ENCODE measurements around the gene TBC1D5.

TBC1D5 gene

GRCh38 chr3:17195192-17195611, 547.2 kb downstream of the TBC1D5 start:
- in situ Hi-C loops (cut with HindIII; ENCODE audit: low sequenced_read_pairs): no loop called here

- in situ Hi-C loops (cut with HindIII; ENCODE audit: low sequenced_read_pairs): no loop called here
Measured at GRCh38 chr3:17194116-17194515, 548.3 kb downstream of the TBC1D5 start.

GRCh38 chr3:17192995-17193394, 549.4 kb downstream of the TBC1D5 start:
- in situ Hi-C loops (cut with HindIII; ENCODE audit: low sequenced_read_pairs): no loop called here

DNA sequence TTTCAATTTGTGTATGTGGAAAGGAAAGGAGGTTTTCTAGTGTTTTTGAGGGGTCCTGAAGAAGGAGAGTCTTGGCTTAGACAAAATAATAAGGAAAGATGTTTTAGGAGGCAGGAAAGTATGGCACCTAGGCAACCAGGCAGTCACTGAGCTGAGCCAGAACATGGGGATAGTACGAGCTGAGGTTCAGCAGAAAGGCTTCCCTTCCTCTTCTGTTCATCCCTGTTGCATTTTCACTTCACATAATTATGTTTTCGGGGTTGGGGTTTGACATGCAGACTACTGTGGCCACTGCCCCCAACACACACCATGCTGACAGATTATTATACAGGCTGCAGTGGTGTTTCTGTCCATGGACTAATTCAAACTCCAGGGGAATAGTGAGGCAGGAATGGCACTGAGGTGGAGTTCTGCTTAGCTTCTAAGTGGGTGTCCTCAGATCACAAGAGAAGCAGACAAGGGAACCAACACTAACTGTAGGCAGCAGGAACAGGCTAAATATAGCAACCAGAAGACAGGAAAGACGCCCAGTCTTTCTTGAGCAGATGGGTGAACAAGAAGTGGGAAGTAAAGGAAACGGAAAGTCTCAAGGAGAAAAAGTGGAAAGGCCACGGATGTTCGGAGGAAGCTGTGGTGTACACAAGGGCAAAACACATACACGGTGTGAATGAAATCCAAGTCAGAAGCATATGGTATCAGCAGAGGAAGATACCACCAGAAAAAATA, 551.9 kb downstream of the TBC1D5 start:
- in situ Hi-C loops (cut with HindIII; ENCODE audit: low sequenced_read_pairs): no loop called here

DNA sequence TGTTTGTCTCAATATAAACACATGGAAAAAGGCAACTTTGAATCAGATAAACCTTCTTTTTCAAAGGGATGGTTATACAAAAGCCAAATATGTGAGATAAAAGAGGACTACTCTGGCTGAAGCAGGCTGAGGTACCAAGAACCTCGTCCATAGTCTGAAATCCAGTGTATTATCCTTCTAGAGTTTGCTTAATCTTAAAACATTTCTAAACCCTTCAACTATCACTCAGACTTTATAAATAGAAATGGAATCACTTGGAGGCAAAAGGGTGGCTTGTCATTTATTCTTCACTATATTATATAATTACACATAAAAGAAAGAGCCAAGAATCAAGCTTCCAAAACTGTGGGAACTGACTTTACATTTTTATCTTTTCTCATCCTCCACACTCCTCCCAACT, 554.1 kb downstream of the TBC1D5 start:
- in situ Hi-C loops (cut with HindIII; ENCODE audit: low sequenced_read_pairs): no loop called here

- in situ Hi-C loops (cut with HindIII; ENCODE audit: low sequenced_read_pairs): no loop called here
Measured at GRCh38 chr3:17187589-17188184, 554.7 kb downstream of the TBC1D5 start.

DNA sequence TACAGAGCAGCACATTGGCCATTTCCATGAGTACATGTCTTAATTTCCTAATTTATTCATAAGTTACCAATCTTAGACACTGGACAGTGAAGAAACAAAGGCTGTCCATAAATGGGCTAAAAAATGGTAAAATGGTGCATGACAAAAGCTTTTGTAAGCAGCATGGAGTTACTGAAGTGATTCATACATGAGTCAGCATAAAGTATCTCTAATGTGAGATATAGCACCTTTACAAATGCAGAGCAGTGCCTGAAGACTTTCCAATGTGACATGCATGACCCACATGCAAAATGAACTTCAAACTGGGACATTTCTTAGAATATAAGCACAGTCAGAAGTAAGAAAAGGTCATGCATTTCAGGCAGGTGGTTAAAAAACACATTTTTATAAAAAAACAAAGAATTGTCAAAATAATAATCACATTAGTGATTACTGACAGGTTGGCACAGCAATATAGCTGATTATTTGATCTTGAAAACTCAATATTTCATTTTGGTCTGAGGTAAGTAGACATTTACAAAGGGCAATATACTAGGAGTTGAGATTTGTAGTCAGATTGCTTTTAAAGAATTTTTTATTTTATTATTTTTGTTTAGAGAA, 558.4 kb downstream of the TBC1D5 start:
- in situ Hi-C loops (cut with HindIII; ENCODE audit: low sequenced_read_pairs): no loop called here

DNA sequence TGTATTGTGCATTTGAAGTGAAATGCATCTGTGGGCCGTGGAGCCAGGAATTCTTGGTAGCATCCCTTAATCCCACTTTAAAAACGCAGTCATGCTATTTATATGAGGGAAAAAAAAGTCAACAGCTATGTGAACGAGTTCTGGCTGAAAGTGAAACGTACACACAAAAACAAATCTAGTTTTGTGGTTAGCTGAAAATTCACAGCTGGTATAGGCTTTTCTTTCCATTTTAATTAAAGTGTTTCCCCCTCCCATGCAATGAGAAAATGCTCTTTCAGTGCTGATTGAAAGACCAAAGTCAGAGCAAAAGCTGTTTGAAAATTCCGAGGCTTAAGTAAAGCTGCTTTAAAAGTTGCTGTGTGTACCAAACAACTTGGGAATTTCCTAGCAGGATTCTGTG, 560.3 kb downstream of the TBC1D5 start:
- in situ Hi-C loops (cut with HindIII; ENCODE audit: low sequenced_read_pairs): no loop called here

DNA sequence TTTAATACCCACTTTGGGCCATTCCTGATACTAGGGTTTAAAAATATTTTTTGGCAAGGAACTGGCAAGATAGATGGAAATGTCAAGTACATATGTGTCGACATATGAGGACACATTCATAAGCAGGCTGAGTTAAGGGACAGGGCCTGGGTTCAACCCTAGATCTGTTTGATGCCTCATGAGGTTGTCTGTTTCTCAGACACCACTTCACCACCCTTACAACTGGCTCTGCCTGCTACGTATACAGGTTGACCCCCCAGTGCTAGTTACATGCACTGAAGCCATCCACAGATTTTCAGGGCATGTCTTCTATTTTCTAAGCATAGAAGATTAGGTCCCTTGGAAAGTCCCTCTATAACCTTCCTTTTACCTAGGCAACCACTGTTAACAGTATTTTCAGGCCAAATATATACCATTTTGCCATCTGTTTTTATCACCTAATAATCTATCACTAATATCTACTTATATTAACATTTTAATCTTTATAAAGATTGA, 561.0 kb downstream of the TBC1D5 start:
- in situ Hi-C loops (cut with HindIII; ENCODE audit: low sequenced_read_pairs): no loop called here

DNA sequence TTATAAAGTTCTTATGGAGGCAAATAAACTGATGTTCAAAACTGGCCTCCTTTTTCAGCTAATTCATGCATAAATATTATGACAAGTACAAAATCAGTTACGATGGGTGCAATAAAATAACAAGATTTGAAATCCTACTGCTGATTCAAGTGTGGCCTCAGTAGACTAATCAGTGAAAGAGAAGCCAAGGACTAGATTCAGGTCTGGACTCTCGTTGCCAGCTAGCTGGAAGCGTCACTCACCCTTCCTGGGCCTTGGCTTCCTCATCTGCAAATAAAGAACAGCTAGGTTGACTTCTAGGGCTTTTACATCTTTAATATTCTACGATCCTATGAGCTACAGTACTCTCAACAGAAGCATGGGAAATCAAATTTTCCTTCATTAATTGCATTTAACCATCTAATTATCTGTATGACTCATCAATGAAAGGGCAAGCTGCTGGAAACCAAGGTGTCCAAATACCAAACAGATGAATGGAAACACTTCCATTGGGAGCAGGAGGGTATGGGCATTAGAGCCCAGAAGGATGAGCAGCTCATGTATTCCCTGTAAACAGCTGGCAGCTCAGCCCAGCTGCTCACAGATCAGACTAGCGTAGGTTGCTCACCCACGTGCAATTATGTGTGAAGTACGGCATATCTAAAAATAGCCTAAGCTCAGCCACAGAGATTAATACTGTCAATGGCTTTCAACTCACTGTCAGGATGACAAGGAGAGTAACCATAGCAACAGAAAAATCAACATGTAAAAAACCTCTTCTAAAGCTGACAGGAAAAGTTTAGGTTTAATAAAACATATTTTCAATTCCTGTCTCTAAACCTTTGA, 562.8 kb downstream of the TBC1D5 start:
- in situ Hi-C loops (cut with HindIII; ENCODE audit: low sequenced_read_pairs): no loop called here

DNA sequence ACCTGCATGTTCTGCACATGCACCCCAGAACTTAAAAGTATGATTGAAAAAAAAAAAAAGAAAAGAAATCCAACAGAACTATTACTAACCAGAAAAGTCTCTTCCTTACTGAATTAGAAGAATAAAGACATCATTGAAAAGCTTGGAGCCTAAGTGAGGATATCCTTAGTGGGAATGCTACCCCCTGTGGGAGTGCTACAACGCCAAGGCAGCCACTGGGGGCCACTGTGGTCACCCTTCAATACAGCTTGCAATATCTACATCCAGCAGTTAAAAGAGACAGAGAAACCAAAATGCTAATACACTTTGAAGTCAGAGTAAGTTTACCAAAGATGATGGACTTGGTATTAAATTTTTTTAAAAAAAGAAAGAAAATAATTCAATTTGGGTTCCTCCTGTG, 565.7 kb downstream of the TBC1D5 start:
- in situ Hi-C loops (cut with HindIII; ENCODE audit: low sequenced_read_pairs): no loop called here

- in situ Hi-C loops (cut with HindIII; ENCODE audit: low sequenced_read_pairs): no loop called here
Measured at GRCh38 chr3:17175187-17175807, 567.1 kb downstream of the TBC1D5 start.

DNA sequence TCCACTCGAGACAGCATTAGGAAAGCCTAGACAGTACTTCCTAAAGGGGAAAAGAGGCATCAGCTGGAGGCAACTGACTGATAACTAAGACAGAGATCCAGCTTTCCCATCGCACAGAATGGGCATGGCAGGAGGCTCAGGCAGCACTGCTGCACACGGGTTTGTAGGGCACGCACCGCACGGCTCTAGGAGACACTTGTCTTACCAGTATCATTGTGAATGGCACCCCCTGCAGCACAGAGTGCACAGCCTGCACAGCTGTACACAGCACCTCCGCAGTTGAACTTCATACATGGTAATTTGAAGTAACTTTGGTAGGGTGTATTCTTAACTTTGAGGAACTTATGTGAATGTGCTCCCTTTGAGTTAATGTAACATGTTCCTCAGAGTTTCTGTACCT, 576.1 kb downstream of the TBC1D5 start:
- in situ Hi-C loops (cut with HindIII; ENCODE audit: low sequenced_read_pairs): no loop called here

DNA sequence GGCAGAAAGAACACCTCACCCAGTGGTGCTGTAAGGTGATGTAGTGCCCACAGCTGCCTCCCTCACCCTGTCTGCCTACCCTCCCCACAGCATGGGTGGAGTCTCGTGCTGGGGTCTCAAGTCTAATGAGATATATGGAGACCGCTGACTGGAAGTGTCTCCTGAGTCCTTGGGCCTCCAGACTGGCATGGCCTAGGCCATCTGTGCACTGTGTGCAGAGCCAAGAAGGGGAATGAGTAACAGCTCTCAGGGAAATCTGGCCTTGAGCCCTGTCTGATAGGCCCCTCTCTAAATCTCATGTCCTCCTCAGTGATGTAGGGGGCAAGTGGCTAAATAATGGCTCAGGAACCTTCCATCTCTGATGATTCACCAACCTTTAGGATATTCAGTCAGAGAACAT, 580.3 kb downstream of the TBC1D5 start:
- in situ Hi-C loops (cut with HindIII; ENCODE audit: low sequenced_read_pairs): no loop called here

DNA sequence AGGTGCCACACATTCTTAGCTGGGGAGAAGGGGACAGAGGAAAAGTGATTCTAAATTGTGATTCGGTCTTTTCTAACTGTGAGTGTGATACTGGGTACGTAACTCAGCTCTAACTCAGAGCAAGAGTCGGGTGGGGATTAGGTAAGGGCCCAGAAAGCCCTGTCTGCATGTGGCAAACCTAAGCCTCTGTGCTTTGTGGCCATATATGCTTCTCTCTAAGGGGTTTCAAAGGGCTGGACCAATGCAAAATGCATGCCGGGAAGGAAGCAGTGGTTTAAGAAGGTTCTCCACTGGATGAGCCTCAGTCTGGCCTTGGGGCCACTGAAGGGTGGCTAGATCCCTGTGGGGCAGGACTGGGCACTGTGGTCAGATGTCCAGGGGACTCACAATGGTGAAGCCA, 581.8 kb downstream of the TBC1D5 start:
- in situ Hi-C loops (cut with HindIII; ENCODE audit: low sequenced_read_pairs): no loop called here

DNA sequence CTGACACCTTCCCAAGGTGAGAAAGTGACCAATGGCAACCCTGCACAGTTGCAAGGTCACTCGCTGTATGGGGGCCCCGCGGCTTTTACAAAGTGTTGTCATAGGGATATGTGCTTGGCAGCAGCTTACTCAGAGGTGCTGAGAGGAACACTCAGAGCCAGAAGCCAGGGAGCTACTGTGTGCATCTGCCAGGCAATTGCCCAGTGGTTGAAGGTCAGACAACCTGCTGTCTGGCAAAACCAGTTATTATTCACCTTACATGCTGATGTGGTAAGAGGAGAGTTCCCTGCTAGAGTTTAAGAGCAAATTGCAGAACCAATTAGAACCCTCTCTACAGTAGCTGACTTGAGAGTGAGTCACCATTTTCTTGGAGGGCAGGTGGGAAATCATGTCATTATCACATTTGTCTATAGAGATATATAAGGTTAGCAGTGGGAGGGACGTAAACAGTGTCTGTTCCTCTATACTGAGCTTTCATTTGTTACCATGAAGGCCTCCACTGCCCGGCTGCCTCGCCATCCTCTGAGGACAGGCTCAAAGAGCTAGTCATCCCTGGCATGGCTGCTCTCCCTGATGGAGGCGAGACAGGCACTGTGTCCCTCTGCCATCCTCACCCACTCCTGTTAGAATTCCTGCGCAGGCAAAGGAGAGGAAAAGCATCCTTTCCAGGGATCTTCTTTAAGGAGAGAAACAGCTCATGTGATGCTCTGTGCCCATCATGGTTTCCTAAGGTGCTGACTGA, 583.3 kb downstream of the TBC1D5 start:
- in situ Hi-C loops (cut with HindIII; ENCODE audit: low sequenced_read_pairs): no loop called here

DNA sequence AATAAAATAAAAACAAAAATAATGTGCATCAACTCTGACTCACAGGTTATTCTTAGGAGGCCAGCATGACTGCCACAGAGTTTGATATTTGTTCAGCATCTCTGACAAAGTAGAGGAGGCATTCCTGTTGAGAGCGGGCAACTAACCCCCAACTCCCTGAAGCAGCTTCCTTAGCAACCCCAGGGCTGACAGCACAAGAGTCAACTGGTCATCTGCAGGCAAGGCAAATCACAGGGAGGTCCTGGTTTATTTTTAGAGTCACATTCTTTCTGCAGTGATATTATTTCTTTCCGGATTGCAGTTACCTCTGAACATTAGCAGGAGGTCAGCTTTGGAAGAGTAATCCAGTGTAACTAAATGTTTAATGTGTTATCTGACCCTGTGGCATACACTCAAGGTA, 584.7 kb downstream of the TBC1D5 start:
- in situ Hi-C loops (cut with HindIII; ENCODE audit: low sequenced_read_pairs): no loop called here

- in situ Hi-C loops (cut with HindIII; ENCODE audit: low sequenced_read_pairs): no loop called here
Measured at GRCh38 chr3:17156864-17157263, 585.6 kb downstream of the TBC1D5 start.

DNA sequence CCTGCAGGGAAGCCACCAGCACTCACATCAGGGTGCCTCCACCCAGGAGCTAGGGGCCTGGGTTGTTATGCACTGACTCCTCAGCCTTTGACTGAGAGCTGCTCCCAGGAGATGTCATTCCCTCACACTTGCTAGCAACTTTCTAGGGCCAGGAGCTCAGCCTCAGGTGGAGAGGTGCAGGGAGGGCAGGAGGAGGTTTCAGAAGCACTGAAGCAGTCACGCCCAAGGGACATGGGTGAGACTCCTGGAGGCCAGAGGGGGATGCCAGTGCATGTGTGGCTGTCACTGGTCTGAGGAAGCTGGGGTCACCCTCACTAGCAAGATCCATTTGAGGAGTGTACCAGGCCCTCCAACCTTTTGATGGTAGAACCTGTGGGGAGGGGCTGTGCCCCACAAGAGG, 586.5 kb downstream of the TBC1D5 start:
- in situ Hi-C loops (cut with HindIII; ENCODE audit: low sequenced_read_pairs): no loop called here

- in situ Hi-C loops (cut with HindIII; ENCODE audit: low sequenced_read_pairs): no loop called here
Measured at GRCh38 chr3:17154941-17155340, 587.5 kb downstream of the TBC1D5 start.

Data from DLD1 (cell line).